Bronchial epithelial cell (primary cell): ENCODE measurements around the gene CCDC112. TPM values are rescaled to one million over a fixed set of nuclear protein-coding genes. Genes with fewer than 3 reads are reported as not detected.
"Not testable (repeated sequence)": the region's sequence is repeated elsewhere in the genome, so short reads cannot be mapped to it uniquely, and the experiment has no call there.

ENCODE experiments used
- DNase-seq: peaks from one replicate; pipeline ENCODE4 v3.0.0-alpha.2; 2010; ENCODE audit warnings: low read depth
- FAIRE-seq: peaks from 2 replicates; lab custom pipeline; 2011; peaks lifted over from hg19 to GRCh38; lab: Jason Lieb, UNC
- H3K27me3 ChIP-seq: 2 replicates; pipeline ENCODE4 v1.5.1; 2011; ENCODE audit warnings: low read length; ENCODE audit not compliant: control insufficient read depth, insufficient read depth
- H3K36me3 ChIP-seq: 2 replicates; pipeline ENCODE4 v1.5.1; 2011; ENCODE audit warnings: low read length; ENCODE audit not compliant: control insufficient read depth, insufficient read depth
- H3K4me3 ChIP-seq: 2 replicates; pipeline ENCODE4 v1.5.1; 2011; ENCODE audit warnings: mild to moderate bottlenecking, low read depth, low read length, control low read depth
- CTCF ChIP-seq: IDR thresholded peaks from 2 replicates; pipeline ENCODE4 v1.5.1; 2011; ENCODE audit warnings: mild to moderate bottlenecking, moderate library complexity, low read length, control low read depth, inconsistent platforms; ENCODE audit not compliant: insufficient read depth, severe bottlenecking
- total RNA-seq: library from RNA; depleted of rRNA; stranded (reverse); fragments of >200 nt; gene quantifications from 2 replicates; pipeline ENCODE4 v1.2.1, GENCODE V29; 2014

The CCDC112 gene
- total RNA-seq, 1 donor from 2014 or later, result 4.5 TPM

GRCh38 chr5:115257981-115258380 is 38.5 kb downstream of the CCDC112 start:
- peak; percentile 7 for DNase-seq
- TF ChIP-seq CTCF, result no peak
- Histone ChIP-seq H3K4me3 (no peak overlapping the region), H3K36me3 (no peaks in the 10 kb centered on the region), H3K27me3 (no peaks in the 10 kb centered on the region)
- no peak for FAIRE-seq

- peak; percentile 62 for DNase-seq
- not testable (repeated sequence) for FAIRE-seq, H3K4me3 ChIP-seq, H3K36me3 ChIP-seq, H3K27me3 ChIP-seq
These were observed 47.1 kb downstream of the CCDC112 start for GRCh38 chr5:115249379-115249778.

- Histone ChIP-seq H3K36me3 (no peaks in the 10 kb centered on the region), H3K27me3 (no peaks in the 10 kb centered on the region), H3K4me3 (no peak overlapping the region)
- peak; percentile 52 for TF ChIP-seq CTCF
- DNase-seq (peak; percentile 54), FAIRE-seq (no peak)
These were observed 50.0 kb downstream of the CCDC112 start for GRCh38 chr5:115246361-115246991.

- Histone ChIP-seq H3K4me3 (no peak overlapping the region), H3K27me3 (no peaks in the 10 kb centered on the region), H3K36me3 (peaks cover 1% of the 10 kb centered on the region)
- TF ChIP-seq CTCF, result no peak
- peak; percentile 85 for DNase-seq
- FAIRE-seq, result no peak
These were observed 53.0 kb downstream of the CCDC112 start for GRCh38 chr5:115243412-115243811.

GRCh38 chr5:115241881-115242642 is 54.4 kb downstream of the CCDC112 start:
- Histone ChIP-seq H3K36me3 (peaks cover 1% of the 10 kb centered on the region), H3K4me3 (no peak overlapping the region), H3K27me3 (no peaks in the 10 kb centered on the region)
- FAIRE-seq (no peak), DNase-seq (peak; percentile 68)
- TF ChIP-seq CTCF, result no peak

- Histone ChIP-seq H3K4me3 (no peak overlapping the region), H3K27me3 (no peaks in the 10 kb centered on the region), H3K36me3 (peaks cover 1% of the 10 kb centered on the region)
- no peak for TF ChIP-seq CTCF
- no peak for FAIRE-seq
- DNase-seq, result no peak
These were observed 59.4 kb downstream of the CCDC112 start for GRCh38 chr5:115237066-115237465.
